Fibroblast of skin of scalp (primary cell): ENCODE data around the gene SPOCK2.
"Not testable (repeated sequence)": the region's sequence is repeated elsewhere in the genome, so short reads cannot be mapped to it uniquely, and the experiment has no call there.

Experiments
- DNase-seq: peaks from one replicate; pipeline ENCODE4 v3.0.0-alpha.2; 2013

The SPOCK2 gene

DNA sequence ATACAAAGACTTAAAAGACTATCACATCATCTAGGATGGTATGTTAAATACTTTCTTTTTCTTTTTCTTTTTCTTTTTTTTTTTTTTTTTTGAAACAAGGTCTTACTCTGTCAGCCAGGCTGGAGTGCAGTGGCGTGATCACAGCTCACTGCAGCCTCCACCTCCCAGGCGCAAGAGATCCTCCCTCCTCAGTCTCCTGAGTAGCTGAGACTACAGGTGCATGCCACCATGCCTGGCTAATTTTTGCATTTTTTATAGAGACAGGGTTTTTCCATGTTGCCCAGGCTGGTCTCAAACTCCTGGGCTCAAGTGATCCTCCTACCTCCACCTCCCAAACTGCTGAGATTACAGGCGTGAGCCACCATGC is 19.6 kb upstream of the SPOCK2 start:
- DNase-seq: not testable (repeated sequence)

DNA sequence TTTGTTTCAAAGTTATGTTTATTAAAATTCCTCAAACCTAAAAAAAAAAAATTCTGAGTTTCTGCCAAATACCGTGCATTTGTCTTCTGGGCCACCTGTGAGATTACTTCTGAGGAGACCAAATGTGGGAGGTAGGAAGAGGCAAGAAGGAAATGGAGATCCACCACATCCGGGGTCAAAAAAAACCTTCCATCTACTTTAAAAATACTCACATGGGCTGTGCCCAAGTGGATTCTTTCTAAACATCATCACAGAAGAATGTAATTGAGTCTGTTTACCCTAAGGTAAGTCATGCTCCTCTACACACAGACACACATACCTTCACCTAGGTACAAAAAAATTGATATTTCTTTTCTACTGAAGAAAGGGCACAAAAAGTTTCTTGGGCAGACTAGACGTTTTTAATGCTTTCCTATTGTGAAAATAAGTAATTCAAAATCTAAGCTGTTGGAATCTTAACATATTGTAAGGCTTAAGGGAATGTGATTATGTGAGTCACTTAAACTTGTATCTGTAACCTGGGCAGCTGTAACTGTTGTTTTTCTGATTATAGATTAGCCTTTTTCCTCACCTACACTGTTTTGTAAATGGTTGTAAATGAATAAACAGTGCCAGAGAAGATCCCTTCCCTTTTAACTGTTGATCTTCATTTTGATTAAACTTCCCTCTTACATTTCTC is 19.1 kb upstream of the SPOCK2 start:
- no peak for DNase-seq

DNA sequence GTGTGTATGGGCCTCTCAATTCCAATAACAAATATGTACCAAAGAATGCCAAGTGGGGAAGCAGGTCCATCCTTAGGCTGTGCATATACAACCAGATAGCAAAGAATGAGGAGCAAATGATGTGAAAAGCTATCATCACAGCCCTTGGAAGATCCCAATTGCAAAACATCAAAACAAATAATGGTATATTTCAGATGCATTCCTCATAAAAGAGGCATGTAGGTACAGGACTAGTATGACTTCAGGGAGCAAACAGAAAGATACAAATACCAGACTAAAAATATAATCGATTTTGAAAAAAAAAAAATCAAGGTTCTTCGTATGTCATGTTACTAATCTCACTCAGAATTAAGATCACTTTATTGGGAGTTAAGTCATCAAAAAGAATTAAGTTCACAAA is 18.5 kb upstream of the SPOCK2 start:
- no peak for DNase-seq

DNA sequence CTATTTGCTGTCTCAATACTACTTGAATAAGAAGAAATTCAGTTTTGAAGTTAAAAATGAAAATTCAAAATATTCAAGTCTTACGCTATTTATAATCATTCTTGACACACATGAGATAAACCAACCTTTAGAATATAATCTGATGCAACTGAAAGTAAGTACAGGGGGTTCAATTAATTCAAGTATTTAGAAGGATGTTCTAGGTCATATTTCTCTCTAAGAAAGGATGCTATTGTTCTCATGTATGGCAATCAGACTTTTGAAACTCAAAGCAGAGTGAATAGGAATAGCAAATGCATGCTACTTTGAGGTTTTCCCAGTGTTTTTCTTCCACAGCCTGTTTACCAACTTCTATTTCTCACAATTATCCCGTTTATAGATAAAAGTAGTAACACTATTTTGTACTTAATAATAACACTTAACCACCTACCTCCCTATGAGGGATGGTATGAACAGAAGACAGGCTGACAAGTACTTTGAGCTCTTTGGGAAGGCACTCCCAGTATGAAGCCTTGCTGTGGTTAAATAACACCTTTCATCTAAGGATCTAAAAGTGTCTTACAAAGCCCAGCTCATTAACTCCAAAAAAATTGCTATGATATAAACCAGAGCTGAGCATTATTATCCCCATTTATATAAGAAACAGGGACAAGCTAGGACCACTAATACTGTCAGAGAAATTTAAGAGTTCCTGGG is 18.0 kb upstream of the SPOCK2 start:
- no peak for DNase-seq

DNA sequence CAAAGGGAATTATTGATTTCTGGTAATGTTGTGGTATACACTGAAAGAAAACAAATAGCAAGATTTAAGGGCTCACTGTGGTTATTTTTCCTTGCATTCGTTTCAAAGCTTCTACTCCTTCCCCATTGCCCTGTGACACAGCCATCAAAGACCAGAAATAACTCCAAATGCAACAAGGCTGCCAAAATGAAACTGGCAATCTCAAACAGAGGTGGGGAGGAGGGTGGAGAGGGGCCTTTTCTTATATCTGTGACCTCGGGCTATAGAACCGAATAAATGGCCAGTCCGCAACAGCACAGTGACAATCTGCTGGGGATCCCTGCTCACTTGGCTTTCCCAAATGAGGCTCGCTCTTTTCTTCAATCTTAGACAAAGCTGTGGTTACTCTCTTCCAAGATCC is 17.4 kb upstream of the SPOCK2 start:
- DNase-seq: no peak

DNA sequence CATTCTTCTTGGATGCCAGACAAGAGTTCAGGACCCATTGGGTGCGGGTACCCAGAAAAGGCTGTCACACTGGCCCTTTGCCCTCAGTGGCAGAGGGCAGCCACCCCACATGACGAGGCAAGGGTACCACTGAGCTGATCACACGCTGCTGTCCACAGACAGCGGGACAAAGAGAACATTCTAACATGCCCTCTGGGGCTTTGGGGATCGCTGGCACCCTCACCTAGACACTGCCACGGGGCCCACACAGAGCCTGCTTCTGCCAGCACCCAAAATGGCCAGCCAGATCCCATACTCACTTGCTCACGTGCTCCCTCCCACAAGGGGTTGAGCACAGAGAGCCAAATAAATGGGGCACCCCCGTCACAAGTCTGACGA is 16.7 kb upstream of the SPOCK2 start:
- DNase-seq: no peak

DNA sequence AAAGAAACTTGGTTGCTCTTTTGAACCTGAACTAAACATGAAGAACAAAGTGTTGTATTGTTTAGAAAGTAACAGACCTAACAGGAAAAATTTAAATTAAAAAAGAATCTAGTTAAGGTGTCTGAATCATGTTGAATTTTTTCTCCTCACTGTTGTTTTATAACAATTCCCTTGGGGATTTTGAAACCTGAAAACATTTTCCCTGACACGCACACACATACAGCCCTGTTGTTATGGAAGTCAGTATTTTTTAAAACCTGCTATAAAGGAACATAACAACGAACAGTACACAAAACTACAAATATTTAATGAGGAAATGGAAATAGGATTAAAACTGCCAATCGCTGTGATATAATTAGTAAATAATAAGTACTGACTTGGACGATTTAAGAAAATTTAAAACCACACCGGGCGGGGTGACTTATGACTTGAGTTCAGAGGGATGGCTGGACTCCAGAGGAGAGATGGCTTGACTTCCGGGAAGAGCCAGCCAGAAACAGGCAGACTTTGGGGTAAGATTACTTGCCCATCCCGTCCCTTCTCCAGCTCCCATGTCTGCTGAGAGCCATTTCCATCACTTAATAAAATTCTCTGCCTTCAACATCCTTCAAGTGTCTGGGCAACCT is 16.2 kb upstream of the SPOCK2 start:
- no peak for DNase-seq

DNA sequence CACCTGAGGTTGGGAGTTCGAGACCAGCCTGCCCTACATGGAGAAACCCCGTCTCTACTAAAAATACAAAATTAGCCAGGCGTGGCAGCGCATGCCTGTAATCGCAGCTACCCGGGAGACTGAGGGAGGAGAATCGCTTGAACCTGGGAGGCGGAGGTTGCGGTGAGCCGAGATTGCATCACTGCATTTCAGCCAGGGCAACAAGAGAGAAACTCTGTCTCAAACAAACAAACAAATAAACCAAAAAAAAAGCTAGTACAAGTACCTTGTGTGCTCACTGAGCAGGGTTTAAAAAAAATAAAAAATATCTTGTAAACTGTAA is 11.2 kb upstream of the SPOCK2 start:
- DNase-seq: no peak

DNA sequence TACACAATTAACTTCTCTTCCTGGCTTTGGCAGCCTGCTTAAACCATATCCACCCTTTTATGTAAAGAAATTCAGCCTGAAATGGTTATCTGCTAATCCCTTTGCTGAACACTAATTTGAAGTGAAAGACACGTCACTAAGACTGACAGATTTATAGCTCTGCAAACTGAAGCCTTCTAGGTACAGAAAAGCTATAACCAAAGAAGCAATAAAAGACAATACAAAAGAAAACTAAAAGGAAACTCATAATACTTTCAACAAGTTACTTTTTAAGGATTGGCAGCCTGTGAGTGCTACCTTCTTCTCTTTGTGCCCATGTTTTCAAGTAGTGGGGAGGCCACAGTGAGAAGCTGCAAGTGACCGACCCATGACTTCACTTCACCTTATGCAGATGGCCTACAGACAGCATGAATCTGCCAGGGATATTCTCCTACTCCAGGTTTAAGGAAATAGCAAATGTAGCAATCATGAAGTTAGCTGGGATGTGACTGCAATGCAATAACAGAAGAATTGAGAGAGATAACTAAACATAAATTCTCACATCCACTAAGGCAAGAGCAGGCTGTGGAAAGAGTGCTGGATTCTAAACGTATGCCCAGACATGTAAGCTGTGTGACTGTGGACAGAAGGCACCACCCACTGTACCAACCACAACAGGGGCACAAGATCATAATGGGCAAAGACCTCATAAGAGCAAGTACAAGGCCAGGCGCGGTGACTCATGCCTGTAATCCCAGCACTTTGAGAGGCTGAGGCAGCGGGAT is 10.7 kb upstream of the SPOCK2 start:
- DNase-seq: no peak

DNA sequence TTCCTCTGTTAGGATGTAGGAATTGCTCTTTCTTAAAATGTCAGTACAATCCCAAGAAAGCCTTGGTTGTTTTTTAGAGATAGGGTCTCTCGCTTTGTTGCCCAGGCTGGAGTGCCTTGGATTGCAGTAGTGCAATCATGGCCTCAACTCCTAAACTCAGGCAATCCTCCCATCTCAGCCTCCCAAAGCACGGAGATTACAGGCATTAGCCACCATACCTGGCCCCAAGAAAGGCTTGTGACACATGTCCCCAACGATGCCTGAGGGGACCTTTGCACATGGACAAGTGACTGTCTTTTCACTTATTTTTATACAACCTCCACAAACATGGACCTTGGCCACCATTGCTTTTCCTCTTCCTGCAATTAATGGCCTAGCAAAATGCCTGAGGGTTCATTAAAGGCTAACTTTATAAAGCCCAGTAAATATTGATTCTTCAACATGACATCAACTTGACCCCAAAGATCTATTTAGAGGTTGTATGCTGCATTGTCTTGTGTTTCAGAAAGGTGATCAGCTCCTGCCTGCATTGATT is 10.0 kb upstream of the SPOCK2 start:
- no peak for DNase-seq

DNA sequence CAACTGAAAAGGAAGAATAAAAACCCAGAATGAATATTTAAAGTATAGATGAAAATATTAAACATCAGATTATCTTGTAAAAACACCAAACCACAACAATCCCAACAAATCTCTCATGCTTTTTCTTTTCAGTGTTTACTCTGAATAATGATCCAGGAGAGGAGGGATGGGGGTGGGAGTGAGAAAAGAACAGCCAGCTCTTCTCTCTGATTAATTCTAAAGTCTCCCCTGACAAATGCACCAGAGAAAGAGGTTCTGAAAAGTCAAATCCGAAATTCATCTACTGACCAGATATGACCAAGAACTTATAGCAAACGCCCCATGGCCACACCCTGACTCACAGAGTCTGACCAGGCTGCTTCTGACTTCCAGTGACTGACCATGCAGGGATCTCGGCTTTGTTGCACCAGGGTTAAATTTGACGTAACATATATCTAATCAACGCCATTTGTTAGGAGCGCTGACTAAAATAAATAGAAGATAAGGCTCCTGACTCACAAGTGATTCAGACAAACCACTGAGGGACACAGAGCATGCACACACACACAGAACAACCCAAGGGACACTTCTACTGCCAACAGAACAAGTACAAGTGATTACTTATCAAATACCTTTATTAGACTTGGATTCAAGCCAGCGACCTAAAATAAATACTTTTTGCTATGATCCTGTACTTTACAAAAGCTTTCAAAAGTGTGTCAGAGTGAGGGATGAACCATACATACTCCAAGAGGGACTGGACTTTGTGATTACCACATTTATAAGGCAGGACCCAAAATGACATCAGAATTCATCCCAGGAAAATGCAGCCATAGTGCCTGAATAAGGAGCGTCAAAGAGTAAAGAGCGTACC is 9.3 kb upstream of the SPOCK2 start:
- peak; percentile 84 for DNase-seq

DNA sequence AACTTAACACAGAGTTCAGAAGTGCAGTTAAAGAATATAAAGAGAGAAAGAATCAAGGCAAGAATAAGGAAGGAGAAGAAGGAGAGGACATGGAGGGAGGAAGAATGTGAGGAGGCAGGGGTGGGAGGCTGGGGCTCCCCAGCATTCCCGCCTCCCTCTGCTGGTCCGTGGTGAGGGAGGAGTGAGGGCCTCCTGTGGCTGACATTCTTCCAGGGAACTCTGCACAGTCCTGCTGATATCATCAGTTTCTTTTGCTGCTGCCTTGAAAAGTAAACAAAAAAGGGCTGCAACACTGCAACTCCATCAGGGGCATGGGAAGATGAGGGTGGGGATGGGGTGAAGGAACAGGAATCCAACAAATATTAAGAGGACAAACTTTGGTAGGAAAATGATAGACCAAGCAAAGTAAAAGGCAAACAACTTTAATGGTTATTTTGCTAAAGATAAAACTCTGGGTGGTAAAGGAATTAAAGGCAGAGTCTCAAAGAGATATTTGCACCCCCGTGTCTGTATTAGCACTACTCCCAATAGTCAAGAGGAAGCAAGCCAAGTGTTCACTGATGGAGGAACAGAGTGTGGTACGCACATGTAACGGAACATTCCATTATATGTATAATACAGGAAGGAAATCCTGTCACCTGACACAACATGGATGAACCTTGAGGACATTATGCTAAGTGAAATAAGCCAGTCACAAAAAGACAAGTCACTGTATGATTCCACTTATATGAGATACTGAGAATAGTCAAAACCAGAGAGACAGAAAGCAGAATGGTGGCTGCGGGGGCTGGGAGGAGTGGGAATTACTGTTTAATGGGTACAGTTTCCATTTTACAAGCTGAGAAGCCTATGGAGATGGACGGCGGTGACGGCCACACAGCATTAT is 8.0 kb upstream of the SPOCK2 start:
- DNase-seq: peak; percentile 45

DNA sequence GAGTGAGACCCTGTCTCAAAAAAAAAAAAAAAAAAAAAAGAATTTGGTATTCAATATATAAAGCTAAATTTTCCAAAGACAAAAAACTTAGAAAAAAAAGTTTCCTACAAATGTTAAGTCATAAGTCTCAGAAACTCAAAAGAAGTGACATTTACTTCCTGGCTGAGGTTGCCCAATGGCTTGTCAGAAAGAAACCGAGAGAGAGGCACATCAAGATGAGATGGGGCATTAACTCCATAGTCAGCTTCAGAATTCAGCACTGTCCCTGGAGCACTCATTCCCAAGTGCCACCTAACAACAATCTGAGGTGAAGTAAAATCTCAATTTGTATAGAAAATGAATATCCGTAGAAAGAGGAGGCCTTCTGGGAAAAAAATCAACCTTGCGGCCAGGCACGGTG is 6.8 kb upstream of the SPOCK2 start:
- DNase-seq: no peak

DNA sequence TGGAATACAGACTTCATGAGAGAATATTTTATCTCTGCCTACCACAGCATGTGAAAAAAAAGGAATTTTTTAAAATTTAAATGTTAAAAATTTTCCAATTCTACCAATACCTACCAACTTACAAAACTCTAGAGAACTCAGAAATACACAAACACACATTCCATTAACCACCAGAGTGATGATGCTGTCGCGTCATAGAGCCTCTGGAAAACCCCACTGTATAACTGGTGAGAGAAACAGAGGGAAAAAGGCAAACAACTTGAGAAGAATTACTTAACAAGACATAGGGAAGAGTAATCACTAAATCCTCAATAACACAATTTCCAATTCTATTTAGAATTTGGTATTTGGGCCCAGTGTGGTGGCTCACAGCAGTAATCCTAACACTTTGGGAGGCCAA is 6.2 kb upstream of the SPOCK2 start:
- no peak for DNase-seq

DNA sequence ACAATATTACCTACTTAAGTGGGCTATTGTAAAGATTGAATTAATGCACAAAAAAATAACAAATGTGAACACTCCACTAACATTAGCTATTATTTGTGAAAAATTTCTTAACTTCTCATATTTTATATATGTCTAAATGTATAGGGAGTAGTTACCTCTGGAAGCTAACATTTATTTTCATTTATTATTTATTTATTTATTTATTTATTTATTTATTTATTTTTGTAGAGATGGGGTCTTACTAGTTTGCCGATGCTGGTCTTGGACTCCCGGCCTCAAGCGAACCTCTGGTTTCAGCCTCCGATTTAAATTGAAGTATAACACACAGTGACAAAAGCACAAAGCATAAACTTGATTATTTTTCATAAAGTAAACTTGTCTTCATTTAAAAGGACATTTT is 5.1 kb upstream of the SPOCK2 start:
- no peak for DNase-seq

DNA sequence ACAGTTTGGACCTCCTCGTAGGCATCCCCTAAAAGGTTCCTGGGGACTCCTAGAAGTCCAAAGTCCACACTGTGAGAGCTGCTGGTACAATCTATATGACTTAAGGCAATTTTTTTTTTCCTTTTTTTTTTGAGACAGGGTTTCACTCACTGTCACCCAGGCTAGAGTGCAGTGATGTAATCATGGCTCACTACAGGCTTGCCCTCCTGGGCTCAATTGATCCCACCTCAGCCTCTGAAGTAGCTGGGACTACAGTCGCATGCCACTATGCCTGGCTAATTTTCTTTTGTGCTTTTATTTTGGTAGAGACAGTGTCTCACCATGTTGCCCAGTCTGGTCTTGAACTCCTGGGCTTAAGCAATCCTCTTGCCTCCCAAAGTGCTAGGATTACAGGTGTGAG is 4.6 kb upstream of the SPOCK2 start:
- no peak for DNase-seq

DNA sequence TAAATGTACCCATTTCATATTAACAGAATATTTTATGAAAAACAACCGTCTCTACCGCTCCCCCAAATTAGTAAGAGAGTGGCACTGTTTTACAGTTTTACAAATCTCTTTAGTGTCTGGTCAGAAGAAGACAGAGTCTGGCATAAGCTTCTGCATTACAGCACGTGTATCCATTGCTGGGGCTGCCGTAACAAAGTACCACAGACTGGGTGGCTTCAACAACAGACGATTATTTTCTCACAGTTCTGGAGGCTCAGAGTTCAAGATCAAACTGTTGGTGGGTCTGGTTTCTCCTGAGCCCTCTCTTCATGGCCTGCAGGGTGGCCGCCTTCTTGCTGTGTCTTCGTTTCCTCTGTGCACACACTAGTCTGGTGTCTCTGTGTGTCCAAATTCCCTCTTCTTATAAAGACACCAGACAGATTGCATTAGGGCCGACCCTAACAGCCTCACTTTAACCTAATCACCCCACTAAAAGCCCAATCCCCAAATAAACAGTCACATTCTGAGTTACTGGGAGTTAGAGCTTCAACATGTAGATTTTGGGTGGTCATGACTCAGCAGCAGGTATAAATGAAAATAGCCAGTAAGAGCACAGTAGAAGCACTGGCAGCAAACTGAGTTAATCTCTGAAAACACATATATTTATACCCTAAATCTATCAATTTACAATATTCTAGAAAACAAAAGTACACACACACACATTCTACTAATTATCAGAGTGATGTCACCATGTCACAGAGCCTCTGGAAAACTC is 4.0 kb upstream of the SPOCK2 start:
- DNase-seq: no peak

DNA sequence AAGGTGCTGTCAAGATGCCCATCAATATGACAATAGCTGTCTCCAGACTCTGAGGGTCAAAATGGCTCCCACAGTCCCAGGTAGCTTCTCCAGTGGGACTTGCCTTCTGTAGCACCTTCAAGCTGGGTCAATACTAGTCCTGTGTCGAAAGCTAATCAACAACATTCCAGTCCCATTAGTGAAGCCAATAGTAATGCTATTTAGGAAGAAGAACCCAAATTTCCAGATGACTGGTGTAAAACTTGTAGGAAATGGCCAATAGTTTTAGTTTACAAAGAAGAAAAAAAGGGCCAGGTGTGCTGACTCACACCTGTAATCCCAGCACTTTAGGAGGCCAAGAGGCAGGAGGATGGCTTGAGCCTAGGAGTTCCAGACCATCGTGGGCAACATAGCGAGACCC is 2.0 kb upstream of the SPOCK2 start:
- DNase-seq: no peak

DNA sequence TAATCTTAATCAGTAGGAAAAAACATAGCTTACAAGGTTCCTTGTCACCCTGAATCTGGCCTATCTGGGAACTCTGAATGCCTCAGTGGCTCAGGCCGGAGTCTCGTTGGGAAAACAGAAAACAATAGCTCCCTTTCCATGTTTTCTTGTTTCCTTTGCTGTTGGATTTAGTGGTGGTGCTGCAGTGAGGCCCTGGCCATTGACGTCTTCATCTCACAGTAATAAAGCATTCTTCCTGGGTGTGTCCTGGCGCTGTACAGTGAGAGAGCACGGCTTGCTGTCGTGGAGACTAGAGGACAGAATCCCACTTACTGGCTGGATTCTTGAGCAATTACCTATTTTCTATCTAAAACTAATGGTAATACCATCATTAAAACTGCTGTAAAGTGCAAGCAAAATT is 1.3 kb upstream of the SPOCK2 start:
- no peak for DNase-seq

DNA sequence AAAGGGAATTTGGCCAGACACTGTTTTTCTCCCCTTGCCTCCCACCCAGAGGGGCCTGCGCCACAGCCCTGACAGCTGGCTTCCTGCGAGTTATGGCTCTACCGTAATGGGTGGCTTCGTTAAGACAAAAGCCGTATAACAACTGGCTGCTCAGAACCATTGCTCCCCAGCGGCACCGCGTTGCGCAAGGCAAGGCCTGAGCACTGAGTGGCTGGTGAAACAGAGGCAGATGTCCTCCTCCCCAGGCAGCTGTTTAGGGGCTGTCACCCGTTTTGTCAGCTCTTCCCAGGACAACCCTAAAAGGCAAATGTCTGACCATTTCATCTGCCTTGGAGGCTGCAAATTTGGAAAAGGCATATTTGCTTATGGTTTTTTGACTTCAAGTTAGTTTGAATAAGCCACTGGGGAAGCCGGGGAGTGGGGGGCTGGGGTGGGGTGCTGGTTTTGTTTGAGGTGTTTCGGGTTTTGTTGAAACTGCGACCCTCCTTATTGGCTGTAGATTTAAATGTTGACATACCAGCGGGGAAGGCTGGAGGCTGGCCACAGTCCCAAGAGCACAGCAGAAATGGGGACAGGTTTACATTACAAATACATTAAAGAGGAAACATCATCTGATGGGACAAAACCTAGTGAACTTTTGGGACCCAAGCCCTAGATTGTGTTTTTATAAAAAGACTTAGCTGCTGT is 681 bp upstream of the SPOCK2 start:
- no peak for DNase-seq
